HEK293 (cell line): ENCODE measurements around the gene KMT2D.

ENCODE experiments used
- CTCF ChIA-PET: fragments of 350-600 bp; formaldehyde crosslinking; extraction: SDS; loops from one replicate; lab custom pipeline; 2021; ENCODE audit warnings: antibody characterized with exemption; lab: Yijun Ruan, JAX
- POLR2A ChIA-PET: fragments of 300-600 bp; formaldehyde crosslinking; extraction: SDS; loops from one replicate; lab custom pipeline; 2020; ENCODE audit warnings: antibody characterized with exemption, inconsistent platforms; lab: Yijun Ruan, JAX
- H3K27ac ChIP-seq: fragments of 200-500 bp; sonication (Bioruptor generic); 2 replicates; pipeline ENCODE4 v1.5.1; 2014; ENCODE audit warnings: low read depth, low read length, control low read depth, inconsistent platforms; ENCODE audit errors: extremely low read depth
- H3K36me3 ChIP-seq, 2 experiments: fragments of 200-500 bp in 1 of 2; sonication (Bioruptor generic) in 1 of 2; 1 replicate in 1 of 2; 2 replicates in 1 of 2; pipeline ENCODE4 v1.5.1; 2014 to 2017; ENCODE audit warnings: inconsistent platforms in 2 of 2, low read length in 2 of 2; ENCODE audit not compliant: control insufficient read depth in 2 of 2, insufficient read depth in 1 of 2
- H3K4me1 ChIP-seq: fragments of 200-500 bp; sonication (Bioruptor generic); 2 replicates; pipeline ENCODE4 v1.5.1; 2014; ENCODE audit warnings: mild to moderate bottlenecking, low read length, inconsistent platforms; ENCODE audit not compliant: control insufficient read depth, insufficient read depth
- H3K4me3 ChIP-seq: 2 replicates; pipeline ENCODE4 v1.5.1; 2011; ENCODE audit warnings: low read depth, mild to moderate bottlenecking, control low read depth, low read length, moderate library complexity
- H3K9me3 ChIP-seq: fragments of 200-500 bp; sonication (Bioruptor generic); 2 replicates; pipeline ENCODE4 v1.5.1; 2014; ENCODE audit warnings: low read depth, low read length, inconsistent platforms; ENCODE audit not compliant: control insufficient read depth, insufficient read depth
- IKZF3 ChIP-seq: fragments of 450-650 bp; IDR thresholded peaks from 2 replicates; pipeline ENCODE4 v1.5.0; 2018; ENCODE audit warnings: missing biosample characterization, mild to moderate bottlenecking, missing genetic modification characterization, moderate library complexity
- KLF8 ChIP-seq: fragments of 450-650 bp; formaldehyde crosslinking; IDR thresholded peaks from 2 replicates; pipeline ENCODE4 v1.5.1; 2016; ENCODE audit warnings: missing biosample characterization, missing genetic modification characterization
- ZNF174 ChIP-seq: fragments of 450-650 bp; formaldehyde crosslinking; IDR thresholded peaks from 2 replicates; pipeline ENCODE4 v1.5.0; 2017; ENCODE audit warnings: missing biosample characterization, mild to moderate bottlenecking, missing genetic modification characterization
- ZNF335 ChIP-seq: fragments of 450-650 bp; formaldehyde crosslinking; conservative IDR thresholded peaks from 2 replicates; pipeline ENCODE4 v1.5.1; 2016; ENCODE audit warnings: missing biosample characterization, missing genetic modification characterization
- ZNF76 ChIP-seq: fragments of 450-650 bp; formaldehyde crosslinking; IDR thresholded peaks from 2 replicates; pipeline ENCODE4; 2016; ENCODE audit warnings: low read depth, missing biosample characterization, missing genetic modification characterization, borderline replicate concordance
- TF ChIP-seq, protein P1 (sequence below): fragments of 450-650 bp; formaldehyde crosslinking; IDR thresholded peaks from 2 replicates; pipeline ENCODE4 v1.5.1; 2016; ENCODE audit warnings: missing biosample characterization, missing genetic modification characterization, borderline replicate concordance
- TF ChIP-seq, protein P2 (sequence below): fragments of 450-650 bp; formaldehyde crosslinking; IDR thresholded peaks from 2 replicates; pipeline ENCODE4 v1.5.1; 2016; ENCODE audit warnings: missing biosample characterization, missing genetic modification characterization
- TF ChIP-seq, protein P3 (sequence below): fragments of 450-650 bp; formaldehyde crosslinking; IDR thresholded peaks from 2 replicates; pipeline ENCODE4 v1.5.1; 2016; ENCODE audit warnings: missing biosample characterization, missing genetic modification characterization
- TF ChIP-seq, protein P4 (sequence below): fragments of 450-650 bp; formaldehyde crosslinking; IDR thresholded peaks from 2 replicates; pipeline ENCODE4 v1.5.1; 2017; ENCODE audit warnings: missing biosample characterization, missing genetic modification characterization
- TF ChIP-seq, protein P5 (sequence below): fragments of 450-650 bp; formaldehyde crosslinking; IDR thresholded peaks from 2 replicates; pipeline ENCODE4 v1.5.1; 2016; ENCODE audit warnings: missing biosample characterization, missing genetic modification characterization

The KMT2D gene

DNA sequence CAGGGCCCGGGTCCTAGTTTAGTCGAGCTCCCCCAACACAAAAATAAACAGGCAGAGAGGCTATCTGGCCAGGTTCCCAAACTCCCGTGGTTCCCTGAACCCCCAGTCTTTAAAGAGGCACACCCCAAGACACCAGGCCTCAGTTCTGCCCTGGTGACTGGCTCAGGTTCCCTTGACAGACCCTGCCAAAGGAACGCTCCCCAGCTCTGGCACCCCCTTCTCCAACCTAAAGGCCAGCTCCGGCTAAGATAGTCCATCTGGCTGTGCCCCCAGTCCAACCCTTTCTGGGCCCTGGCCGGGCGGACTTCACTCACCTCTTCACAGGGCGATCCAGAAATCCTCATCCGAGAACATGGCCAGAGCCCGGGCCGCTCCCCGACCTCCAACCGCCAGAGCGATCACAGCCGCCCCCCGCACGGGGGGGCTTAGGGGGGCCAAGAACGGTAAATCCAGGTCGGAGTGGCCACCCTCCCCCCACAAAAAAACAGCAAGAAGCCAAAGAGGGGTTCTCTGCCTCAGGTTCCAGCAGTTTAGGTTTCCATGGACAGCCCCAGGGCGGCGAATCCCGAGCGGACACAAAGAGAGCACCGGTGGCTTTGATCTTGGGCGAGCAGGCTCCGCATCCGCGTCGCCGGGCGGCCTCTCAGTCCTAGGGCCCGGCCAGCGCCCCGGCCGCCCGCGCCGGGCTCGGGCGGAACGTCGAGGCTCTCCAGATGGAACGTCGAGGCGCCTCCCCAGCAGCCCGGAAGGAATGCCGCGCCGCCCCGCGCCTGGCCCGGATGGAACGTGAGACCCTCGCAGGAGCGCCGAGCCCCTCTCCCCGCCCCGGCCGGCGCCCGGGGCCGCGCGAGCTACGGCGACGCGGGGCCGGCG, 1.1 kb downstream of the KMT2D start (continued):
- TF ChIP-seq, protein P1, sequence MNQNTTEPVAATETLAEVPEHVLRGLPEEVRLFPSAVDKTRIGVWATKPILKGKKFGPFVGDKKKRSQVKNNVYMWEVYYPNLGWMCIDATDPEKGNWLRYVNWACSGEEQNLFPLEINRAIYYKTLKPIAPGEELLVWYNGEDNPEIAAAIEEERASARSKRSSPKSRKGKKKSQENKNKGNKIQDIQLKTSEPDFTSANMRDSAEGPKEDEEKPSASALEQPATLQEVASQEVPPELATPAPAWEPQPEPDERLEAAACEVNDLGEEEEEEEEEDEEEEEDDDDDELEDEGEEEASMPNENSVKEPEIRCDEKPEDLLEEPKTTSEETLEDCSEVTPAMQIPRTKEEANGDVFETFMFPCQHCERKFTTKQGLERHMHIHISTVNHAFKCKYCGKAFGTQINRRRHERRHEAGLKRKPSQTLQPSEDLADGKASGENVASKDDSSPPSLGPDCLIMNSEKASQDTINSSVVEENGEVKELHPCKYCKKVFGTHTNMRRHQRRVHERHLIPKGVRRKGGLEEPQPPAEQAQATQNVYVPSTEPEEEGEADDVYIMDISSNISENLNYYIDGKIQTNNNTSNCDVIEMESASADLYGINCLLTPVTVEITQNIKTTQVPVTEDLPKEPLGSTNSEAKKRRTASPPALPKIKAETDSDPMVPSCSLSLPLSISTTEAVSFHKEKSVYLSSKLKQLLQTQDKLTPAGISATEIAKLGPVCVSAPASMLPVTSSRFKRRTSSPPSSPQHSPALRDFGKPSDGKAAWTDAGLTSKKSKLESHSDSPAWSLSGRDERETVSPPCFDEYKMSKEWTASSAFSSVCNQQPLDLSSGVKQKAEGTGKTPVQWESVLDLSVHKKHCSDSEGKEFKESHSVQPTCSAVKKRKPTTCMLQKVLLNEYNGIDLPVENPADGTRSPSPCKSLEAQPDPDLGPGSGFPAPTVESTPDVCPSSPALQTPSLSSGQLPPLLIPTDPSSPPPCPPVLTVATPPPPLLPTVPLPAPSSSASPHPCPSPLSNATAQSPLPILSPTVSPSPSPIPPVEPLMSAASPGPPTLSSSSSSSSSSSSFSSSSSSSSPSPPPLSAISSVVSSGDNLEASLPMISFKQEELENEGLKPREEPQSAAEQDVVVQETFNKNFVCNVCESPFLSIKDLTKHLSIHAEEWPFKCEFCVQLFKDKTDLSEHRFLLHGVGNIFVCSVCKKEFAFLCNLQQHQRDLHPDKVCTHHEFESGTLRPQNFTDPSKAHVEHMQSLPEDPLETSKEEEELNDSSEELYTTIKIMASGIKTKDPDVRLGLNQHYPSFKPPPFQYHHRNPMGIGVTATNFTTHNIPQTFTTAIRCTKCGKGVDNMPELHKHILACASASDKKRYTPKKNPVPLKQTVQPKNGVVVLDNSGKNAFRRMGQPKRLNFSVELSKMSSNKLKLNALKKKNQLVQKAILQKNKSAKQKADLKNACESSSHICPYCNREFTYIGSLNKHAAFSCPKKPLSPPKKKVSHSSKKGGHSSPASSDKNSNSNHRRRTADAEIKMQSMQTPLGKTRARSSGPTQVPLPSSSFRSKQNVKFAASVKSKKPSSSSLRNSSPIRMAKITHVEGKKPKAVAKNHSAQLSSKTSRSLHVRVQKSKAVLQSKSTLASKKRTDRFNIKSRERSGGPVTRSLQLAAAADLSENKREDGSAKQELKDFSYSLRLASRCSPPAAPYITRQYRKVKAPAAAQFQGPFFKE (tag by site-specific recombination) = no peak
- TF ChIP-seq, protein P2, sequence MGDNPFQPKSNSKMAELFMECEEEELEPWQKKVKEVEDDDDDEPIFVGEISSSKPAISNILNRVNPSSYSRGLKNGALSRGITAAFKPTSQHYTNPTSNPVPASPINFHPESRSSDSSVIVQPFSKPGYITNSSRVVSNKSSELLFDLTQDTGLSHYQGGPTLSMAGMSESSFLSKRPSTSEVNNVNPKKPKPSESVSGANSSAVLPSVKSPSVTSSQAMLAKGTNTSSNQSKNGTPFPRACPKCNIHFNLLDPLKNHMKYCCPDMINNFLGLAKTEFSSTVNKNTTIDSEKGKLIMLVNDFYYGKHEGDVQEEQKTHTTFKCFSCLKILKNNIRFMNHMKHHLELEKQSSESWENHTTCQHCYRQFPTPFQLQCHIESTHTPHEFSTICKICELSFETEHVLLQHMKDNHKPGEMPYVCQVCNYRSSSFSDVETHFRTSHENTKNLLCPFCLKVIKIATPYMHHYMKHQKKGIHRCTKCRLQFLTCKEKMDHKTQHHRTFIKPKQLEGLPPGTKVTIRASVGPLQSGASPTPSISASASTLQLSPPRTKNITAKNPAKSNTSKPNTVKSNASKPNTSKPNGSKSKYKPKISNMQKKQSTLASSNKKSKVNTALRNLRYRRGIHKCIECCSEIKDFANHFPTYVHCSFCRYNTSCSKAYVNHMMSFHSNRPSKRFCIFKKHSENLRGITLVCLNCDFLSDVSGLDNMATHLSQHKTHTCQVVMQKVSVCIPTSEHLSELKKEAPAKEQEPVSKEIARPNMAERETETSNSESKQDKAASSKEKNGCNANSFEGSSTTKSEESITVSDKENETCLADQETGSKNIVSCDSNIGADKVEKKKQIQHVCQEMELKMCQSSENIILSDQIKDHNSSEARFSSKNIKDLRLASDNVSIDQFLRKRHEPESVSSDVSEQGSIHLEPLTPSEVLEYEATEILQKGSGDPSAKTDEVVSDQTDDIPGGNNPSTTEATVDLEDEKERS (tag by site-specific recombination) = no peak
- TF ChIP-seq, all 188 proteins: peak for 10

DNA sequence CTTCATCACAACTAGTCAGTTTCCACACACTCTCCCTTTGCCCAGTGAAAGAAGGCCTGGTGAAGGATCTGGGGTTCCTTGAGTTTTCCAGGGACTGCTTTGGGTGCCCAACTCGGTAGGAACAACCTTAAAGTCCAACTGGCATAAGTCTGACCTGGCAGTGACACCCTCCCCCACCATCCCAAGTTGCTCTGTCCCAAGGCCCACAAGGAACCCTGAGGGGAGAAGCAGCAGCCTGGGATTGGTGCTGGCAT, 1.6 kb downstream of the KMT2D start:
- Histone ChIP-seq H3K36me3 (peaks cover 4 to 20% of the 10 kb centered on the region in 2 experiments; a peak in 1 of 3 replicates), H3K4me1 (peaks cover 11% of the 10 kb centered on the region), H3K27ac (peak overlapping the region; percentile 93), H3K4me3 (peak overlapping the region; percentile 95), H3K9me3 (no peaks in the 10 kb centered on the region)
- CTCF ChIA-PET = interaction anchor here (0.7 to 2.4 kb wide), 8 partner anchors 9 to 71 kb away, joined by 3 to 18 read pairs (median 4); no protein-coding TSS in a partner anchor
- POLR2A ChIA-PET = interaction anchor here (1.2 to 3.6 kb wide), 6 partner anchors 11 to 72 kb away, joined by 3 to 26 read pairs (median 6); partner anchors contain the start of genes RHEBL1 and TUBA1B
- TF ChIP-seq ZNF174 = no peak
- no peak for TF ChIP-seq KLF8 (tag by site-specific recombination)
- TF ChIP-seq, protein P3, sequence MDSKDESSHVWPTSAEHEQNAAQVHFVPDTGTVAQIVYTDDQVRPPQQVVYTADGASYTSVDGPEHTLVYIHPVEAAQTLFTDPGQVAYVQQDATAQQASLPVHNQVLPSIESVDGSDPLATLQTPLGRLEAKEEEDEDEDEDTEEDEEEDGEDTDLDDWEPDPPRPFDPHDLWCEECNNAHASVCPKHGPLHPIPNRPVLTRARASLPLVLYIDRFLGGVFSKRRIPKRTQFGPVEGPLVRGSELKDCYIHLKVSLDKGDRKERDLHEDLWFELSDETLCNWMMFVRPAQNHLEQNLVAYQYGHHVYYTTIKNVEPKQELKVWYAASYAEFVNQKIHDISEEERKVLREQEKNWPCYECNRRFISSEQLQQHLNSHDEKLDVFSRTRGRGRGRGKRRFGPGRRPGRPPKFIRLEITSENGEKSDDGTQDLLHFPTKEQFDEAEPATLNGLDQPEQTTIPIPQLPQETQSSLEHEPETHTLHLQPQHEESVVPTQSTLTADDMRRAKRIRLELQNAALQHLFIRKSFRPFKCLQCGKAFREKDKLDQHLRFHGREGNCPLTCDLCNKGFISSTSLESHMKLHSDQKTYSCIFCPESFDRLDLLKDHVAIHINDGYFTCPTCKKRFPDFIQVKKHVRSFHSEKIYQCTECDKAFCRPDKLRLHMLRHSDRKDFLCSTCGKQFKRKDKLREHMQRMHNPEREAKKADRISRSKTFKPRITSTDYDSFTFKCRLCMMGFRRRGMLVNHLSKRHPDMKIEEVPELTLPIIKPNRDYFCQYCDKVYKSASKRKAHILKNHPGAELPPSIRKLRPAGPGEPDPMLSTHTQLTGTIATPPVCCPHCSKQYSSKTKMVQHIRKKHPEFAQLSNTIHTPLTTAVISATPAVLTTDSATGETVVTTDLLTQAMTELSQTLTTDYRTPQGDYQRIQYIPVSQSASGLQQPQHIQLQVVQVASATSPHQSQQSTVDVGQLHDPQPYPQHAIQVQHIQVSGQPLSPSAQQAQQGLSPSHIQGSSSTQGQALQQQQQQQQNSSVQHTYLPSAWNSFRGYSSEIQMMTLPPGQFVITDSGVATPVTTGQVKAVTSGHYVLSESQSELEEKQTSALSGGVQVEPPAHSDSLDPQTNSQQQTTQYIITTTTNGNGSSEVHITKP (tag by site-specific recombination) = peak; percentile 59
- TF ChIP-seq IKZF3 (tag by site-specific recombination) = 0 out of 2 replicates have a peak, but pooled peaks have one; percentile 19
- TF ChIP-seq, protein P4, sequence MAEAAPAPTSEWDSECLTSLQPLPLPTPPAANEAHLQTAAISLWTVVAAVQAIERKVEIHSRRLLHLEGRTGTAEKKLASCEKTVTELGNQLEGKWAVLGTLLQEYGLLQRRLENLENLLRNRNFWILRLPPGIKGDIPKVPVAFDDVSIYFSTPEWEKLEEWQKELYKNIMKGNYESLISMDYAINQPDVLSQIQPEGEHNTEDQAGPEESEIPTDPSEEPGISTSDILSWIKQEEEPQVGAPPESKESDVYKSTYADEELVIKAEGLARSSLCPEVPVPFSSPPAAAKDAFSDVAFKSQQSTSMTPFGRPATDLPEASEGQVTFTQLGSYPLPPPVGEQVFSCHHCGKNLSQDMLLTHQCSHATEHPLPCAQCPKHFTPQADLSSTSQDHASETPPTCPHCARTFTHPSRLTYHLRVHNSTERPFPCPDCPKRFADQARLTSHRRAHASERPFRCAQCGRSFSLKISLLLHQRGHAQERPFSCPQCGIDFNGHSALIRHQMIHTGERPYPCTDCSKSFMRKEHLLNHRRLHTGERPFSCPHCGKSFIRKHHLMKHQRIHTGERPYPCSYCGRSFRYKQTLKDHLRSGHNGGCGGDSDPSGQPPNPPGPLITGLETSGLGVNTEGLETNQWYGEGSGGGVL (tag by site-specific recombination) = no peak
- TF ChIP-seq ZNF76 = peak; percentile 61
- TF ChIP-seq, protein P5, sequence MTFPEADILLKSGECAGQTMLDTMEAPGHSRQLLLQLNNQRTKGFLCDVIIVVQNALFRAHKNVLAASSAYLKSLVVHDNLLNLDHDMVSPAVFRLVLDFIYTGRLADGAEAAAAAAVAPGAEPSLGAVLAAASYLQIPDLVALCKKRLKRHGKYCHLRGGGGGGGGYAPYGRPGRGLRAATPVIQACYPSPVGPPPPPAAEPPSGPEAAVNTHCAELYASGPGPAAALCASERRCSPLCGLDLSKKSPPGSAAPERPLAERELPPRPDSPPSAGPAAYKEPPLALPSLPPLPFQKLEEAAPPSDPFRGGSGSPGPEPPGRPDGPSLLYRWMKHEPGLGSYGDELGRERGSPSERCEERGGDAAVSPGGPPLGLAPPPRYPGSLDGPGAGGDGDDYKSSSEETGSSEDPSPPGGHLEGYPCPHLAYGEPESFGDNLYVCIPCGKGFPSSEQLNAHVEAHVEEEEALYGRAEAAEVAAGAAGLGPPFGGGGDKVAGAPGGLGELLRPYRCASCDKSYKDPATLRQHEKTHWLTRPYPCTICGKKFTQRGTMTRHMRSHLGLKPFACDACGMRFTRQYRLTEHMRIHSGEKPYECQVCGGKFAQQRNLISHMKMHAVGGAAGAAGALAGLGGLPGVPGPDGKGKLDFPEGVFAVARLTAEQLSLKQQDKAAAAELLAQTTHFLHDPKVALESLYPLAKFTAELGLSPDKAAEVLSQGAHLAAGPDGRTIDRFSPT (tag by site-specific recombination) = peak; percentile 34; the same call in 1 of the 2 replicates
- peak; percentile 92; the same call in 1 of the 2 replicates for TF ChIP-seq ZNF335 (tag by site-specific recombination)
- TF ChIP-seq, all 188 proteins: peak for 5
